HG03108 (cell line): Measurements from ENCODE around the gene ADCY6.

ENCODE experiments used
- ATAC-seq: cut with Tn5 transposase; IDR thresholded peaks from one replicate; pipeline ENCODE4 v1.9.1; 2021; ENCODE audit warnings: moderate library complexity; ENCODE audit not compliant: unreplicated experiment

ADCY6 gene

DNA sequence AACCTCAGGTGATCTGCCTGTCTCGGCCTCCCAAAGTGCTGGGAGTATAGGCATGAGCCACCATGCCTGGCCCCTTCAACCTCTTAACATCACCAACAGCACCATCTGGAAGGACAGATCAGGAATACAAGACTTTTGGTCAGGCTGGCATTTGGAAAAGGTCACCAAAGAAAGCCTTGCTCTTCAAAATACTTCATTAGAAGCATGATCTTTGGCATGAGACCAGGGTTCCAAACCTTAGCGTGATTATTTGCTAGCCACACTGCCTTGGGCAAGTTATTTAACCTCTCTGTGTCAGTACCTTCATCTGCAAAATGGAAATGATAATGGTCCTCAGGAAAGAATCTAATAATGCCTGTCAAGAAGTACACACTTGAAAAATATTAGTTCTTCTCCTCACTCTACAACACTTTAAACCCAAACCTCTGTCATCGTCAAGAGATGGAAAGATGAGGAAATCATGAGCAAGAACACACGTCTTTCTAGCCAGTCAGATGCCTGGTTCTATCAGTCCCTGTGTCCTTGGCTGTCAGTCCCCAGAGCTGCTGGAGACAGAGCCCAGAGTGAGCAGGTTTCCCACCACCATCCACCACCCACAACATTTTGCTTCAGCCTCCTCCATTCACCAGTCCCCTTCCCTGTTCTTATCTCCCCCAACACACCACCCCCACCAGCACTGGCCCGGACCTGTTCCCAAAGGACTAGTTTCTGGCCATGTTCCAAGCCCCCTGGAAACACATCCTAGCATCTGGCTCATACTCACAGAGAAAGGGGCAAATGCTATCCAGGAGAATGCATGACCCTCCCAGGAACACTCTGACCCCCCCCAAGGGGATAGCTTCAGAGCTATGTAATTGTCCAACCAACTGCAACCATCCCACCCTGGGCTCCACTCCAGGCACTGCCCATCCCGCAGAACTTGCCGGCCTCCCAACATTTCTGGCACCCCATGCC lies 2.0 kb downstream of the ADCY6 start:
- ATAC-seq: no peak

DNA sequence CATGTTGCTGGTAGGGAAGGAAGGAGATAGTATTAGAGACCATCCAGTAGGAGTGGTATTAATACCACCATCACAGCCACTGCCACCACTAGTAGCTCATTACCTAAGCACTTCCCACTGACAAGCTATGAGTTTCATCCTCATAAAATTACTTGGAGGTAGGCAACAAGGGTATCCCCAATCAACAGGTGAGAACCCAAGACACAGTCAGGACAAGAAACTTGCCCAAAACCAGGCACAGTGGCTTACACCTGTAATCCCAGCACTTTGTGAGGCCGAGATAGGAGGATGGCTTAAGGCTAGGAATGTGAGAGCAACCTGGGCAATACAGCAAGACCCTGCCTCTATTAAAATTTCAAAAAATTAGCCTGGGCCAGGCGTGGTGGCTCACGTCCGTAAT lies 5.5 kb downstream of the ADCY6 start:
- no peak for ATAC-seq

- ATAC-seq: no peak
Observed at GRCh38 chr12:48782457-48783395, 6.2 kb downstream of the ADCY6 start.

GRCh38 chr12:48781750-48782456 lies 7.0 kb downstream of the ADCY6 start:
- no peak for ATAC-seq

DNA sequence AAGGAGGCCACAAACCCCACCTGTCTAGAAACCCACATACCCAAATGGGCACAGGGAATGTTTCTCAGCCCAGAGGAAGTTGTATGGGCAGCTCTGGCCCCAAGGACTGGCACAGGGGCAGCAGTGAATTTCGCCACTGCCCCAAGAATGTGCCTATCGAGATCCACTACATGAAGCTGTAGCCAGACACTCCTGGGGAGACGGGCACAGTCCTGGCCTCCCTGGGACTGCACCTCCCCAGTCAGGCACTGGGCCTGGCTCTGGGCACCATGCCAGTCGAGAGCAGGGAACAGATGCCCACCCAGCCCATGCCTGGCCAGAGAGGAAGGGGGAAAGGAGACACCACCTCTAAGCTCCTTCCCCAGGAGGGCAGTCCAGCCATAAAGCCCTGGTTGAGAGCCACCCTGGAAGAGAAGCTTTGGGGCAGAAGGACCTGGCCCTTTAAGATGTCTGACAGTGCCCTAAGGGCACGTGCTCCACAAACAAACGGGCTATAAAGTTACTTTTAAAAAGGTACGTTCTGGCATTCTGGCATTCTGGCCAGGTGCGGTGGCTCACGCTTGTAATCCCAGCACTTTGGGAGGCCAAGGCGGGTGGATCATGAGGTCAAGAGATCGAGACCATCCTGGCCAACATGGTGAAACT lies 8.4 kb downstream of the ADCY6 start:
- ATAC-seq: no peak

GRCh38 chr12:48779869-48780268 lies 9.0 kb downstream of the ADCY6 start:
- no peak for ATAC-seq

GRCh38 chr12:48777501-48778400 lies 11.1 kb downstream of the ADCY6 start:
- no peak for ATAC-seq

DNA sequence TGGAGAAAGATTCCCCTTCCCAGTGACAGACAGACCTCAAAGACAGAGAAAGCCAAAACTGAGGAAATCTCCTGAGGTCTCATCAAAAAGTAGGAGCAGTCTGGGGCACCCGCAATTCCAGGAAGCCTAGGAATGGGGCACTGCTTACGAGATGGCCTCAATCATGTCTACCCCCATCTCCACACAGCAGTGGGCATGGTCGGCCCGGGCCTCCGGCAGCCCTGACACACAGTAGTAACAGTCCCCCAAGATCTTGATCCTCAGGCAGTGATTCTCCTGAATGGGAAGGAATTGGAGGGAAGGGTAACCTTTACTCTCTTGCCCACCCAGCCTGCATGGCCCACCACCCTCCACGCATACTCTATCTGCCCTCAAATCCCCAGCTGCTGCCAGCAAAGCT lies 11.9 kb downstream of the ADCY6 start:
- no peak for ATAC-seq

DNA sequence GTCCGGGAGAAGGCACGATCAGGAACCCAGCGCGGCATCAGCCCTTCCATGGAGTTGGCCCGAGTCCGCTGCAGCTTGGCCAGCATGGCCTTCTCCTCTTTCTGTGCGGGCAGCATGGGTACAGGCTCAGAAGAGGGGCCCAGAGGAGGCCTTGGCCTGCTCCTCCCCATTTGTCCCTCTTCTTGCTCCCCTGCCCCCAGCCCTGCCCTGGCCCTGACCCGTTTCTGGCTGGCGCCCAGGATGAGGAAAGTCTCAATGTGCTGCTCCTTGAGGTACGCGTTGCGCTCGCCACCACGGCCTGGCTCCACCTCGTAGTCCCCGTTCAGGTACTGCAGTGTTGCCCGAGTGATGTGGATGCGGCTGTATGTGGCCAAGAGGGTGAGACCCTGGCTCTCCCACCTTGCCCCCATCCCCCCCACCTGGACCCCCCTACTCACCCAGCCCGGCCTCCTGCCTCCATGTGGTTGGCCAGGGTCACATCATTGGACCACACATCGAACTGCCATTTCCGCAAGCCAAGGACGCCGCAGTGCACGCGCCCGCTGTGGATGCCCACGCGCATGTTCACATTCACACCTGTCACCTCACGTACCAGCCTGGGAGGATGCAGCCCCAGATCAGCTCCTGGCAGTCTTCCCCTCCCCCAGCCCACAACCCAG lies 12.8 kb downstream of the ADCY6 start:
- no peak for ATAC-seq

- no peak for ATAC-seq
Observed at GRCh38 chr12:48775299-48775698, 13.6 kb downstream of the ADCY6 start.

- ATAC-seq: no peak
Observed at GRCh38 chr12:48774516-48774915, 14.4 kb downstream of the ADCY6 start.

- no peak for ATAC-seq
Observed at GRCh38 chr12:48773686-48774085, 15.2 kb downstream of the ADCY6 start.

DNA sequence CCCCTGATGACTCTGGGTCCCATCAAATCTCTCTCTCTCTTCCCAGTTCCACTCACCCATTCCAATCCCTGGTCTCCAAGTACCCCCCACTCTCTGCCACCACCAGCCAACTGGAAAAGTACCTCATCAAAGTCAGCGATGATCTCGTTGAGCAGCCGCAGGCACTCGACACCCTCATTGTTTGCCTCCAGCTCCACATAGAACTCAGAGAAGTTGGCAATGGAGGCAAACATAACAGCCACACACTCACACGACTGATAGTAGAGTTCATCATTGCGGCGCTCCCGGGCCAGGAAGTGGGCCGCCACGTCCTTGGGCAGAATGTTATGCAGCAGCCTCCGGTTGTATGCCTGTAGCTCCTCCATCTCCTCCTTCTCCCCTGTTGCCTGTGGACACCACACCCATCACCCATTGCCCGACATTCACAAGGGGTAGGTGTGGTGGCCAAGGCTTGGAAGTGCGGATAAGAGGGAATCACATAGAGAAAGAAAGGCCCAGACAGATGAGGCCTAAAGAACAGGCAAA lies 17.2 kb downstream of the ADCY6 start:
- no peak for ATAC-seq

DNA sequence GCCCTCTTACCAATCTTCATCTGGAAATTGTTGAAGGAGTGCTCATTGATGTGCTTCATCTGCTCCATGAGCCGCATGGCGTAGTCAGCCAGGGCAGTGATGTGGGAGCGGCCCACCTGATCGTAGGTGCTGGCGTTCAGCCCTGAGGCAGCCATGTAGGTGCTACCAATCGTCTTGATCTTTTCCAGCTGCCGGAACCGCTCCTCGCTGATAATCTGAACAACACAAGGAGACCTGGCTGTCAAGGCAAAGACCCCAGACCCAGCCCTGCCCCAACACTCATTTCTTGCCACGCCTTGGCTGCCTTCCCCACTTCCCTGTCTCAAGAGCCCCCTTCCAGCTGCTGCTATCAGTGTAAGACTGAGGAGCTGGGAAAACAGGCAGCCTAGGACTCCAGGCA lies 18.1 kb downstream of the ADCY6 start:
- ATAC-seq: no peak

GRCh38 chr12:48768736-48769135 lies 20.2 kb downstream of the ADCY6 start:
- ATAC-seq: no peak

DNA sequence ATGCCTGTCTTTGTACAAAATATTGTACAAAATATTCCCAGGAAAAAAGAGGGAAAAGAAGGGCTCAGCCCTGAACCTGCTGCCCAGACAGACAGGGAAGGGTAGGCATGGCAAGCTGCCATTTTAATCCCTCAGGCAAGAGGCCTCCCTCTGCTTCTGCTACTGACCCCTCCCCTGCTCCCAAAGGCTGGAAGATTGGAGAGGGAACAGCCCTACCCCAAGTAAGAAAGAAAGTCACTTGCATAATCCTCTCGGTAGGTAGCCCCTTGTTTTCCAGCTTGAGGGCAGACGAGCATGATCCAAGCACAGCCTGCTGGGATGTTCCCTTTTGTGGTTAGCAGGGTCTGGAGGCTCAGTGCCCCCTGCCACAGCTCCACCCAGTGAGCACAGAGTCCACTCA lies 20.7 kb downstream of the ADCY6 start:
- ATAC-seq: no peak

DNA sequence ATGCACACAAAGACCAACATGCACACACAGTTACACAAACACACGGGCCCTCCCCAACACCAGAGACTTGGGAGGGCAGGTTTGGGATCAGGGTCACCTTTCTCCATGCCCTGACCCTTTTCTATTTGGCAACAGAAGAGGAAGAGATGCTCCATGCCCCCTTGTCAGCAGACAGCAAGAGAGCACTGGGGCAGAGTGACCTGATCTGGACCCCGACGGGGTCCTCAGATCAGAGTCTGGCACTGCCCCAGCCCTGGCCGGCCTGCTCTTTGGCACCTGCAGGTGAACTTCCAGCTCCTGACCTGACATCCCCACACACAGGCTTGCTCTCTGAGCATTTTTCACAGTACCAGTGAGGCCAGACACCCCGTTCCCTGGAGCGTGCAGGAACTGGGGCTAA lies 21.4 kb downstream of the ADCY6 start:
- no peak for ATAC-seq

- ATAC-seq: no peak
Observed at GRCh38 chr12:48767047-48767446, 21.8 kb downstream of the ADCY6 start.

- ATAC-seq: no peak
Observed at GRCh38 chr12:48765753-48766162, 23.1 kb downstream of the ADCY6 start.
